CMK (cell line): ENCODE results near the gene MDP1.

ENCODE experiments used
- DNase-seq: peaks from one replicate; pipeline ENCODE4 v3.0.0-alpha.2; 2010; ENCODE audit warnings: low read depth

Gene MDP1

DNA sequence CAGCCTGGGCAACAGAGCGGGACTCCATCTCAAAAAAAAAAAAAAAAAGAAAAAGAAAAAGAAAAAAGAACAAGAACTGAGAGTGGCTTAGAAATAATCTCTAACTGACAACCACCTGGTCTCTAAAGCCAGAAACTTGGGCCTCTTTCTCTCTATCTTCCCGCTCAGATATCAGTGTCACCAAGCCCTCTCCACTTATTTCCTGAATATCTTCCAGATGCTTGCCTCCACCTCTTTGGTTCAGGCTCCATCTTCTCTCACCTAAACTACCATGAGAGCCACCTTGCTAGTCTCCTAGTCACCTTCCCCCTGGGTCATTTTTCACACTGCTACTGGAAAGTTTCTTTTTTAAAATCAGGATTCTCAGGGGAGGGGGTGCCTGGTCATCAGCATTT, 18.8 kb downstream of the MDP1 start:
- no peak for DNase-seq

DNA sequence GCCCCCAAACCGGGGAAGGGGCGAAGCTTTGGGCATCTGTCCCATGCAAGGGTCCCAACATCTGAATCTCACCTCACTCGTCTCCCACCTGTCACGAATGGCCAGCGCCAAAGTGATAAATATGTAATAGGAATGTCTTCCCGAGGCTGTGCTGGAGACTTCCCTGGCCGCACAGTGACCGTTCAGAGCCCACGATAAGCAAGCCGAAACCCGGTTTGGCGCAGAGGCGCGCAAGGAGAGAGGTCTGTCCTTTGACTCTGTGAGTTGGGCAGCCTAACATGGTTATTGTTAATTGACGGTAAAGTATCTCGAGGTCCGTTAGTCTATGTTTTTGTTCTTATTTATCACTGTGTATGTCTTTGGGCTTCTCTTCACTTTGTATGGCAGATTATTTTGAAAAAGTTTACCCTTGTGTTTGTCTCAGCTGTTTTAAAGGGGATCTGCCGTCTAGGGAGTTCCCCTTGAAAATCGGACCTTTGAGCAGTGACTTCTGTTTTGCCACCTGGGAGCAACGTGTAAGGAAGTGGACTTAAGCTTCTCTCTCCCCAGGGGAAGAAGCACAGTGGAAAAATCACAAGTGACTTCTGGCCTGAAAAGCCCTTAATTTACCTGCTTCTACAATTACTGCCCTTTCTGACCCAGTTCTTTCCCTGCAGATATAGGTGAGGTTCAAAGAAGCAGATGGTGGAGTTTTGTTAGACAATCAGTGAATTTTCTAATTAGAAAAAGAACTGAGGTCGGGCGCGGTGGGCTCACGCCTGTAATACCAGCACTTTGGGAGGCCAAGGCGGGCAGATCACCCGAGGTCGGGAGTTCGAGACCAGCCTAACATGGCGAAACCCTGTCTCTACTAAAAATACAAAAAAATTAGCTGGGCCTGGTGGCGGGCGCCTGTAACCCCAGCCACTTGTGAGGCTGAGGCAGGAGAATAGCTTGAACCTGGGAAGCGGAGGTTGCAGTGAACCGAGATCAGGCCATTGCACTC, 19.5 kb downstream of the MDP1 start:
- DNase-seq: no peak

DNA sequence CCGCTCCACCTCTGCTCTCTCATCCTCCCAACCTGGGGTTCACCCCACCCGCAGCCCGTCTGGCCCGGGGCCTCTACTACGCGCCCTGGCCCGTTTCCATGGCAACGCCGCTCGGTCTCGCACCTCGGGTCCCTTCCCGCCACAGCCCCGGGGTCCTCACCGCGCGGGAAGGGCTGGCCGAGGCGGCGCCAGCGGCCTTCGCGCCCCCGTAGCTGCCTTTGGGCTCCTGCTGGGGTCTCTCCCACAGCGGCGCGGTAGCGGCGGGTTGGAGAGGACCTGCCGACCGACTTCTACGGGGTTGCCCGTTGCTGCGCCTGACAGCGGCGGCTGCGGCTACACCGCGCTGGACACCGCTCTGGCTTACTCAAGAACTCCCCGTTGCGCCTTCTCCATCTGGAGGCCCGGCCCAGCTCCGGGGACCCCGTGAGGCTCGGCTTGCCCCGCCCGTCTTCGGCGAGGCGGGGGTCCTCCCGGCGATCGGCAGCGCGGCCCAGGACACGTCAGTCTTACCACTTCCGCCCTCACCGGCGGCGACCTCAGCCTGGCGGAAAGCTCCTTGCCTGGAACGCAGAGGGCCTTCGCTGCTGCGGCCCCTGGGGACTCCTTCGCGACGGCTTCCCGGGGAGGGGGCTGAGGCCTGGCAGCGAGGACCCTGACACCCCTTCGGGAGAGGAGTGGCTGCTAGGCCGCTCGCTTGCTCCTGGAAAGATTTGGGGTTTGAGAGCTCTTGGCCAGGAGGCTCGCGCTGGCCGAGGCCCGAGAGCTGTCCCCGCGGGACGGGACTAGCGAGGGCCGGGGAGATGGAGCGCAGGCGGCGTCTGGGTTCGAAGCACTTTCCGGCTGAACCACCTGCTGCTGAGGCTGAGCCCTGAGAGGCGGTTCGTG, 20.4 kb downstream of the MDP1 start, which contains the start of gene TM9SF1:
Gene TM9SF1 (minus strand): TSS at position 256 of the 885 bp plus-strand sequence. CDS start 422 bp downstream, outside the sequence.
- DNase-seq: peak; percentile 60

DNA sequence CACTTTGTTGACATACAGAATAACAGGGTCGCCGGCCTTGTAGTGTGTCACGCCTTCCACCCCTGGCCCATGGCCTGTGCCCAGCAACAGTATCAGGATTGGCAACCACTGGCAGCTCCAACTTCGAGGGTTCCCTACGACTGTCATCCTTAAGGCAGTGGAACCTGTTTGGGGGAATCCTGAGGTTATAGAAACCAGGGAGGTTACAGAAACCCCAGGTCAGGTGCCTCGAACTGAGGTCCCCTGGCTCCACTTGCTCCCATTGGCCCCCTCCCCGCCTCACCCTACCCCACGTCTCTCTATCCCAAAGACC, 21.0 kb downstream of the MDP1 start:
- no peak for DNase-seq

DNA sequence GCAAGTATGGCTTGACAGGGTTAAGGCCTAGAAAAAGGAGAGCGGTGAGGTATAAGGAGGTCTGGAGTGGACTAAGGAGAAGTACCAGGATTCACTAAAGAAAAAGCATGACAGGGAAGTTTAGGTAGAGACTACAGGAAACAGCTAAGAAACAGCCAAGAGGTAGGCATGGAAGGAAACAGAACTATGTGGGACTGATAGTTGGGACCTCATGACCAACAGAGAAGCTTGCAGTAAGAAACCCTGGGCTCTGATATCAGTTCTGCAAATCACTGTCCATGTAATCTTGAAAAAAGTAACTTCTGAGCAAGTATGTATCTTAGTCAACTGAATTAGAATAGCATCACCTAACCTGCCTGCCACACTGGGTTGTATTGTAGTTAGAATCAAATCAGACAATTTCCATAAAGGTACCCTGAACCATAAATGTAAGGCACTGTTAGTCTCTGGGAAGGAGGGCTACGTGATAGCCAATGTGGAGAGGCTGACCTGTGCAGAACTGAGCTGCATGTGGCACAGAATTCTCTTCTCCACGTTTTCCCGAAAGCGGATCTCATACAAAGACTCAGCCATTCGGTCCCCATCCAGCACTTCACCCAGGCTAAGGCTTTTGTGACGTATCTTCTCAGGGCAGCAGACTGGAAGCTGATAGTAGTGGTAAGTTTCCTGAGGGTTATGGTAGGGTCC, 21.5 kb downstream of the MDP1 start:
- no peak for DNase-seq

DNA sequence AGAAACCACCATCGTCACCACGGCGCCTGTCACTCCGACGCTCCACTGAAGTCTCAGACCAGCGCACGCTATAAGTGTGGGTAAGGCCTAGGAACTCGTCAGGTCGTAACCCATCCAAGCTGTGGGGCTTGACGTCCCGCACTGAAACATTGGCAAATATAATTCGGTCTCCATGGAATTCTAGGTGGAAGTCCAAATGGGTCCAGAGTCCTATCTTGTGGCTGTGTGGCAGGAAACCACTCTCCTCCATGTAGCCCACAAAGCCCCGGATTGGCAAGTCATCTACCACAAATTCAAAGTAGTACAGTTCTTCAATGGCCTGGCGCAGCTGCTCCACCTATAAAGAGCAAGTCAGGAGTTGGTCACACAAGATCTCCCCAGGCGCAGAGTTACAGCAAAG, 22.9 kb downstream of the MDP1 start:
- DNase-seq: no peak

DNA sequence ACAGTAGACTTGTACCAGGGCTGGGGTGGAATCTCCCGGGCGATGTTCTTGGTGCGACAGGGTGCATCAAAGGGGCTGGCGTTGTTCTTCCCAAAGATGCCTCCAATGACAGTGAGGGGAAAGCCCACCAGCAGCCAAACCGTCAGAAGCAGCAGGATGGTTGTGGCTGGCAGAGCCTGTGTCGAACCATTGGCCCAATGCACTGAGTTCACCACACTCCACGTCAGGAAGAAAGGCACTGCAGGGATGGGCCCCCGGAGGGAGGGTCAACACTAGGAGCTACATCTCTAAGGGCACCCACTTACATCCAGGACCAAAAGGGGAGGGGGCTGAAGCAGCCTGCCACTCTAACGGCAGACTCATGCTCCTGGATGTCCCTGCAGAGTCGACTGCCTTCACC, 25.4 kb downstream of the MDP1 start:
- no peak for DNase-seq

DNA sequence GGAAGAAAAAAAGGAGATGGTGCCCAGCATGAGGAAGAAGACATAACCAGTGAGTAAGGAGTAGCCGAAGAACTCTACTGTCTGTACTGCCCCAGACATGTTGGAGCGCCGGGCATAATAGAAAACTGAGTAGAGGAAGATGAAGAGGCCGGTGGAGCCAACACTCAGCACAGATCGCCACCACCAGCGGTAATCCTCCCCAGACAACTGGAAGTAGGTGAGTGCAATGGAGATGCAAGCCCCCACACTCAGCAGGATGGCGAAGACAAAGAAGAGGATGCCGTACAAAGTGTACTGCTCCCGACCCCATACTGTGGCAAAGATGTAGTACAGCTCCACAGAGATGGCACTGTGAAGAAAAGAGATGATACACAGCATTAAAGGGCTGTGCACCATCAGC, 26.4 kb downstream of the MDP1 start:
- DNase-seq: no peak

DNA sequence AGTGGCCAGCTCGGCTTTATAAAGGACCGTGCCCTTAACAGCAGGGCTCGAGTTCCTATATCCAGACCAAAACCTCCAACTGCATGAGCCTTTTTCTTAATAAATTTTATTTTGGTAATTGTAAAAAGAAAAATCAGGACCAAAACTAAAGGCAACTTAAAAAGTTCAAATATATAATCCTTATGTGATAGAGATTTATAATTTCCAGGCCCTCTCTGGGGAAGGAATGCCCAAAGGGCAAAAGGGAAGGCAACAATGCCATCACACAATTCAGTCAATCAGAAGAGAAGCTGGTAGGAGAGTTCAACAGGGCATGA, 26.8 kb downstream of the MDP1 start:
- DNase-seq: no peak

DNA sequence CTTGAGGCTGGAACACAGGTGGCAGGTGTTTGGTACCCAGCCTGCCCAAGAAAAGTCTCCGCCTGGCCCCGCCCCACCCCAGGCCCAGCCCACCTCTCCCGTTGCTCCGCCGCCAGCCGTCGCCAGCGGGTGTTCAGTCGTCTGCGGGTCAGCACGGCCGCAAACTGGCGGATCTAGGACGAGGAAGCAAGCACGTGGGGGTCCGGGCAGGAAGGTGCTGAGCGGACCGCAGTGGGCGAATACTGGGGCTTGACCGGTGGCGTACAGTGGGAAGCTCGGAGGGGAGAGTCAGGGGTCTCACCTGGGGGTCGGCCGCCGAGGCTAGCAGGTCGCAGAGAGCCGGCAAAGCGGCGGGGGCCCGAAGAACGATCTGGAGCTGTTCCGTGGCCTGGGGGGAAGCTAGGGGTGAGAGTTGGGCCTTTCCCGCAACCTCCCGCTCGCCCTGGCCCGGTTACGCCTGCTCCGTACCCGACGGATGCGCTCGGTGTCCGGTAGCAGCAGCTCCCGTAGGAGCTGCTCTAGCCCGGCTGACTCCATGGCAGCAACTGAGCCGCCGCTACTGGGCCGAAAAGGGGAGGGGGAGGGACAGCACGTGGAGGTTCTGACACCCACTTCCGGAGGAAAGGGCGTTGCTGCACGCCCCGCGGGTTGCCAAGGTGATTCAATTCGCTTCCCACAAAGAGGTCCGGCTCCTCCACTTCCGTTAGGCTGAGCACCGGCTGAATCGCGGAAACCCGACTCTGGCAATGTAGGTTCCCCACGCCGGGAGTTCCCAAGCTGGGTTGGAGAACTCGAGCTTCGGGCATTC, 27.4 kb downstream of the MDP1 start, which contains the start of gene IPO4:
Gene IPO4 (minus strand): TSS at position 566 of the 808 bp plus-strand sequence. CDS start 29 bp downstream, at position 537.
- peak; percentile 85 for DNase-seq

DNA sequence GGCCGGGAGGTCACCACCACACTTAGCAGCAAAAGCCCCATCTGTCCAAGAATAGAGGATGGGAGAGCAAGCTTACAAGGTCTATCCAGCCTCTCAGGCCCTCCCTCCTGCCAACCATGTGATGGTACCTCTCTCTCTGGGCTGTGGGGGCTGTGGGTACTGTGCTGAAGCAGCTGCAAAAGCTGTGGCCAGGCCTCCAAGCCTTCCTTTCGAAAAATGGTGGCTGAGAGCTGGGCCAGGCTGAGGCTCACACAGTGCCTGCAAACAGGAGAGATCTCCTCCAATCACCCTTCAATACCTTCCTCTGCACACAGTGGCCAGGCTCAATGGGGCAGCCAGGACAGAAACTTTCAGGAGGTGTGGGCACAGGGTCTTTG, 28.3 kb downstream of the MDP1 start:
- DNase-seq: no peak

DNA sequence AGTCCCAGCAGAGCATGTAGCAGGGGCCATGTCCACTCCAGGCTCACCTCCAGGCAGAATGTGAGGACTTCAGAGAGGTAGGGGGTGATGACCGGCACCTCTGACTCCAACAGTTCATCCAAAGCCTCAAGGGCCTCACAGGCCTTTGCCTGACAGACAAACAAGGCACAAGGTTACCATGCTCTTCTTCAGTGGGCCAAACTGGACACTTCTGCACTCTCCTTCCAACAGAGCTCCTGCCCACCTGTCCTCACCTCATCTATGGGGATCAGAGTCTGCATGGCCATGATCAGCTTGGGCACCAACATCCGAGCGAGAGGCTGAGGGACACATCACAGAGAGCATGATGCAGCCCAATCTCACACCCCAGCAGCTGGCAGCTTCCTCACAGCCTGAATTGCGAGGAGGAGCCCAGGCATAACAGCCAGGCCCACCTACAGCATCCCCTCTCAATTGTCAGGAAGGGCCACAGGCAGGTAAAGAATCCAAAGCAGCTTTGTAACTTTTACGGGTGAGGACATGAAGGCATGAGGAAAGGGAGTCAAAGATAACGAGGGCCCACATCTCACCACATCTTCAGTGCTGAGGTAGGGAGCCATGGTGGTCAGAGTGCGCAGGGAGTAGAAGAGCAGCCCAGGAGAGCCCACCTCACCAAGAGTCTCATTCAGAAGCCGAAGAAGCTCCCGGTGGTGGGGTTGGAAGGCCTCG, 28.9 kb downstream of the MDP1 start:
- no peak for DNase-seq

DNA sequence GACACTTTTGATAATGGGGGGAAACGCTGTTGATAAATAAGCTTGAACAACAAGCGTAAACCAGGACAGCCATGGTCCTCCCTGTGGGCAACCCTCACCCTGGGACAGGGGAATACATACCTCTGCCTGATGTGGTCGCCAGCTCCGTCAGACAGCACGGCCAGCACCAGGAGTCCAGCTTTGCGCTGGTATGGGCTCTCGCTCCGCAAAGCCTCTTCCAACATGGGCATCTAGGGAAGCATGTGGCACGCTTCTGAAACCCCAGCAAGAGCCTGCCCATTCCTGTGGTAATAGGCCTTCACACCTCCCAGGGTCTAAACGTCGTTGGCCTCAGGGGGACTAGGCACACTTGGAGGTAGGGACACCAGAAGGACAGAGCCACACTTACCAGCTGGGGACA, 30.1 kb downstream of the MDP1 start:
- no peak for DNase-seq

DNA sequence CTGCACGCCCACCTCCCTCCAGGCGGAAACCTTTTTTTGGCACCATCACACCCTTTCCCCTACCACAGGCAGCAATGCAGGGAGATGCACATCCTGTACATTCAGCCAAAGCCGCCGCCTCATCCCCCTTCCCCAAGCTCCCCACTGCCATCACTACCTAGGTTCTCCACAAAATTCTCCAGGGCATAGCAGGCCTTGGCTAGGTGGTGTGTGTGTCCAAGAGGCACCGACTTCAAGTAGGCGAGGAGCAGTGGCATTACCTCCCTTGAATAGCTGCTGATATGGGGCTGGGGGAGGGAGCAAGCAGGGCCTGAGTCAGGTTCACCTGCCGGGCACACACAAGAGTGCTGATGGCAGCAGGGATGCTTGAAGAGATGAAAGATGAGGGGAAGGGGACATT, 30.8 kb downstream of the MDP1 start:
- DNase-seq: no peak

DNA sequence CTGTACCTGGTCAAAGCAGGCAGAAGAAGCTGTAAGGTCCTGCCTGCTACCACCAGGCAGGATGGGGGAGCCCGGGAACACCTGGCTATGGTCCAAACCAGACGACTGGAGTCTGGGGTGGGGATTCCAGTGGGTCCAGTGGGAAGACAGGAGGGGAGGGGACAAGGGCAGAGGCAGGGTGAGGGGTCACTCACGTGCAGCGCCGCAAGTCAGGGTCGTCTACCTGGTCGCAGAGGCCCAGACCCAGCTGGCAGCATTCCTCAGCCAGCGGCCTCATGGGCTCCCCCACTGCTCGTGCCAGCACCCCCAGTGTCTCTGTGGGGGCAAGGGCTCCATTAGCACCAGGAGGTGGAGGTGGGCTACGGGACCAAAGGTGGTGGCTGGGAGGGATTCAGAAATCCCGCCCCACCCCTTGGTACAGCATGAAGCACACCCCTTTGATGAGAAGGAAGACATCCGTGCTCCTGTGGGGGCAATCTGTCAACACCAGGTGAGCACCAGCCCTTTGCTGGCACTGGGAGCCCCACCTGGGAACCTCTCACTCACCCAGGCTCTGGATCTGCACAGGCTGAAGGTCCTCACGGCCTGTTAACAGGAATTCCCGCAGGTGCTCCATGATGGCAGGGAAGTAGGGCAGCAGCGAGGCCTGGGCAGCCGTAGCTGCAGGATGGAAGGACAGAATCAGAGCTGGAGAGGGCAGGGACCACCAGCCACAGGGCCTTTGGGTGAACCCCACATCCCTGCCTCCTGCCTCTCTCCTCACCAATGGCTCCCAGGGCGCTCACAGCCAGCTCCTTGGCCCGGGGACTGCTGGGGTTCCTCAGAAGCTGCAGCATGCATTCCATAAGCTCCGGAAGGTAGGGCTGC, 31.5 kb downstream of the MDP1 start:
- no peak for DNase-seq

DNA sequence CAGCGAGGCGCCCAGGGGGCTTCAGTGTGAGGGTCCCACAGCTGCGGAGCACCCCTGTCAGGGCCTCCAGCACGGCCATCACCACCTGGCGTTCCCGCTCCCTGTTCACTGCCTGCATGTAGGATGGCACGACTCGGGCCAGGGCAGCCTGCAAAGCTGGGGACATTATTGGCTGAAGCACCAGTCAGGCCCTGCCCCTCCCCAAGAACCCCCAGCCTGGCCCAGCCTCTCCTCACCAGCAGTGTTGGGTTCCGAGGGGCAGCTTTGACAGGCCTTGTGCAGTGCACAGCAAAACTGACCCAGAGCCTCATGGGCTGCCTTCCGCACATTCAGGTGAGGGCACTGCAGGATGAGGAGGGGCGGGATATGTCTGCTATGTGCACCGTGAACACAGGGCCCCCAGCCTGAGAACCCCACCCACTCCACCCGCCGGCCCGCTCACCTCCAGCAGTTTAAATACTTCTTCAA, 32.8 kb downstream of the MDP1 start:
- DNase-seq: no peak

DNA sequence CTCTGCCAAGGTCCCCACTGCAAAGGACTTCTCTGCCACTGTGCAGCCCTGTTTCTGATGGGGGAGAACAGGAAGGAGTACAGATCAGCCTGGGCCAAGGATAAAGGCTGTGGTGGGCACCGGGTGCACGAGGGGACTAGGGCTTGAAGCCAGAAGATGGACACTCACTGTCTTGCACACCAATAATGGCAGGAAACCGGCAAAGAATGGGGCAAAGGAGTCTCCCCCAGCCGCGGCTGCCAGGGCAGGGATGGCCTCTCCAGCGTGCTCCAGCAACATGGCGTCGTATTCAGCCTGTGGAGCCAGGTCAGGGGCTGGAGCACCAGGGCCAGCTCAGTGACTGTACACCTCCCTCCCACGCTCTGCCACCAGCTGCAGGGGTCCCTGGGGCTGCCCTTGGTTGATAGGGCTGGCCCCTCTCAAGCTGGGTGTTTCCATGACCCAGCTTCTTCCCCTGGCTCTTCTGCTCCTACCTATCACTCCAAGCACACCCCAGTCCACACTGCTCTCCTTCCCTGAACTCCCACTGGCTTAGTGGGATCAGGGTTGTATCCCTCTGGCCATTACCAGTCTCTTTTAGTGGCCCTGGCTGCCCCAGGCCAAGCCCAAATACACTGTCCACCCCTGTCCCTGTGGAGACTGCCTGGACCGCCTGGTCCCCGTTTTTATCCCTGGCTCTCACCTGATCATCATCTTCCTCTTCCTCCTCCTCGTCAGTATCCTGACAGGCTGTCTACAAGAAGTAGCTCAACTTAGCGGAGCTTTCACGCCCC, 33.6 kb downstream of the MDP1 start:
- DNase-seq: no peak

DNA sequence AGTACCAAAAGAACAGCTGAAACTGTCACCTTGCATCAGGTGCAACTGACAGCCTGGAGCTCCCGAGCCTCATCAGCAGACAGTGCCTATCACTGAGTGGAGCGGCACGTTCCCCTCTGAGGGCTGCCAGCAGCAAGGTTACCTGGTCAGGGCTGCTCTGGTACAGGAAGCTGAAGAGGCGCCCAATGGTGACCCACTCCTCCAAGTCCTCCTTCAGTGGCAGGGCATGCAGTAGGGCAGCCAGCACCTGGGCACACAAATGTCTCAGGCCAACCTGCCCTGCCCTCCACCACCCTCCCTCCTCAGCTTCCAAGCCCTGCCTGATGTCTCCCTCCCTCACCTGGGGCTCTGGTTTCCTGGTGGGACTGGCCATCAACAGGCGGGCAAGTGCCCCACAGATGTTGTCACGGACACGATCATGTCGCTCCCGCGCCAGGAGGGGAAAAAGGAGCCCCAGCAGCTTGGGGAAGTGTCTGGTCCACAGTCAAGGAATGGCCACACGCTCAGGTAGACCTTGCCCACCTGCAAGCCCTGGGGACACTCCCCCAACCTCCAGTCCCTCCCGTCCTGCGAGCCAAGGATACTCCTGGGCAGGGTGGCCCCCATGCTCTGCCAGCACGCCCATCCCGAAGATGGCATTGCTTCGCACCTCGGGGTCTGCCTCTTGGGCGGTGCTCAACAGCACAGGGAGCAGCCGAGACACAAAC, 34.3 kb downstream of the MDP1 start:
- no peak for DNase-seq
